Osteoblast (primary cell): ENCODE data around the gene COA8. TPM values are rescaled to one million over a fixed set of nuclear protein-coding genes. Genes with fewer than 3 reads are reported as not detected.

Experiments
- DNase-seq: peaks from one replicate; pipeline ENCODE4 v3.0.0; 2011; ENCODE audit warnings: low spot score, mixed read lengths; ENCODE audit not compliant: insufficient read length; ENCODE audit errors: missing footprints
- H2AFZ ChIP-seq: 2 replicates; pipeline ENCODE4 v1.6.0; 2011; ENCODE audit warnings: mild to moderate bottlenecking, low read length
- H3K27ac ChIP-seq: 2 replicates; pipeline ENCODE4 v1.5.1; 2011; ENCODE audit warnings: mild to moderate bottlenecking, low read depth, low read length, moderate library complexity
- H3K27me3 ChIP-seq: 2 replicates; pipeline ENCODE4 v1.6.0; 2012; ENCODE audit warnings: mild to moderate bottlenecking, control low read depth, inconsistent platforms, low read length, moderate library complexity; ENCODE audit not compliant: insufficient read depth
- H3K36me3 ChIP-seq: 2 replicates; pipeline ENCODE4 v1.5.1; 2011; ENCODE audit warnings: mild to moderate bottlenecking, low read length, control low read depth, moderate library complexity; ENCODE audit not compliant: insufficient read depth
- H3K4me1 ChIP-seq: 2 replicates; pipeline ENCODE4 v1.5.1; 2011; ENCODE audit warnings: mild to moderate bottlenecking, low read length, control low read depth, moderate library complexity; ENCODE audit not compliant: insufficient read depth
- H3K4me2 ChIP-seq: 2 replicates; pipeline ENCODE4 v1.6.0; 2011; ENCODE audit warnings: mild to moderate bottlenecking, low read length; ENCODE audit not compliant: insufficient read depth
- H3K4me3 ChIP-seq: fragments of 200-600 bp; sonication (generic); 3 replicates; pipeline ENCODE4 v1.5.1; 2012; ENCODE audit warnings: mild to moderate bottlenecking, low read length, inconsistent platforms; ENCODE audit not compliant: insufficient read depth
- H3K79me2 ChIP-seq: 2 replicates; pipeline ENCODE4 v1.6.0; 2012; ENCODE audit warnings: mild to moderate bottlenecking, low read length, control low read depth, inconsistent platforms; ENCODE audit not compliant: insufficient read depth
- H3K9me3 ChIP-seq: 2 replicates; pipeline ENCODE4 v1.5.1; 2011; ENCODE audit warnings: low read depth, low read length, control low read depth
- H4K20me1 ChIP-seq: 2 replicates; pipeline ENCODE4 v1.6.0; 2012; ENCODE audit warnings: mild to moderate bottlenecking, low read length, control low read depth; ENCODE audit not compliant: insufficient read depth
- total RNA-seq: library from RNA; depleted of rRNA; stranded (reverse); fragments of >200 nt; gene quantifications from 2 replicates; pipeline ENCODE4 v1.2.3, GENCODE V29; 2012
- TF ChIP-seq, protein P1 (sequence below): IDR thresholded peaks from 2 replicates; pipeline ENCODE4 v1.5.1; 2011; ENCODE audit warnings: mild to moderate bottlenecking, low read depth, low read length, moderate library complexity; ENCODE audit errors: extremely low read depth

COA8 gene
- total RNA-seq, 1 donor = 24.6 TPM

DNA sequence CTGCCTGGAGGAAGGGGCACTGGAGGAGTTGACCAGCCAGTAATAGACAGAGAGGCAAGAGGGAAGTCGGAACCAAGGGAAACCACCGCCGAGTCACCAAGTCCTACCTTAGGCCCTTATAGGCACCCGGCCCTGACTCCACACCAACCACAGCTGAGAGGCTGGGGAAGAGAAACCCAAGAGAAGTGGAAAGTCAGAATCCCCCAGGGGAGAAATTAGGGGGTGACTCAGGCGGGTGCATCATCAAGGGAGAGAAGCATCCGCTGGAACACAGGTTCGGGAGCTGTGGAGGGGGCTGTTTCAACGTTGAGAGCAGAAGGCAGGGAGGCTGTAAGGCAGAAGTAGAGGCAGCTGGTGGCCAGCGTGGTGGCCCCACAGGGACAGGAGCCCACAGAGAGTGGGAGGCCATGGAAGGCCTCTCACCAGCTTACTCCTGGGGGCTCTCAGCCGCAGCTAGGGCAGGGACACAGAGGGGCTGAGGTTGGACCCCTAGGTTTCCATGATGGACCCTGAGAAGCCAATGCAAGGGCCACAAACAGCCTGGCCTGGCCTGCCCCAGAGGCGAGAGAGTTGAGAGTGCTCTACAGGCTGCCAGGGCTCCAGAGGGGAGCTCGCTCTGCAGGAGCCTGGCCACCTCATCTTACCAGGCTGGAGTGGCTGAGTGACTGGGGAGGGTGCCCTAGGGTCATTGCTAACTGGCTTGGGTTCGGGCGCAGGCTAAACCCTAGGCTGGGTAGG lies 35.2 kb upstream of the COA8 start:
- Histone ChIP-seq H3K27ac (peak overlapping the region; percentile 82), H3K79me2 (peaks cover 39% of the 10 kb centered on the region), H3K4me1 (peaks cover 25% of the 10 kb centered on the region), H2AFZ (peak overlapping the region; percentile 10), H4K20me1 (peaks cover 23% of the 10 kb centered on the region), H3K4me3 (peak overlapping the region; percentile 92), H3K36me3 (peaks cover 4% of the 10 kb centered on the region), H3K9me3 (no peaks in the 10 kb centered on the region), H3K4me2 (peak overlapping the region; percentile 87), H3K27me3 (peaks cover 20% of the 10 kb centered on the region)
- TF ChIP-seq, protein P1, sequence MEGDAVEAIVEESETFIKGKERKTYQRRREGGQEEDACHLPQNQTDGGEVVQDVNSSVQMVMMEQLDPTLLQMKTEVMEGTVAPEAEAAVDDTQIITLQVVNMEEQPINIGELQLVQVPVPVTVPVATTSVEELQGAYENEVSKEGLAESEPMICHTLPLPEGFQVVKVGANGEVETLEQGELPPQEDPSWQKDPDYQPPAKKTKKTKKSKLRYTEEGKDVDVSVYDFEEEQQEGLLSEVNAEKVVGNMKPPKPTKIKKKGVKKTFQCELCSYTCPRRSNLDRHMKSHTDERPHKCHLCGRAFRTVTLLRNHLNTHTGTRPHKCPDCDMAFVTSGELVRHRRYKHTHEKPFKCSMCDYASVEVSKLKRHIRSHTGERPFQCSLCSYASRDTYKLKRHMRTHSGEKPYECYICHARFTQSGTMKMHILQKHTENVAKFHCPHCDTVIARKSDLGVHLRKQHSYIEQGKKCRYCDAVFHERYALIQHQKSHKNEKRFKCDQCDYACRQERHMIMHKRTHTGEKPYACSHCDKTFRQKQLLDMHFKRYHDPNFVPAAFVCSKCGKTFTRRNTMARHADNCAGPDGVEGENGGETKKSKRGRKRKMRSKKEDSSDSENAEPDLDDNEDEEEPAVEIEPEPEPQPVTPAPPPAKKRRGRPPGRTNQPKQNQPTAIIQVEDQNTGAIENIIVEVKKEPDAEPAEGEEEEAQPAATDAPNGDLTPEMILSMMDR = no peak
- peak; percentile 99 for DNase-seq

DNA sequence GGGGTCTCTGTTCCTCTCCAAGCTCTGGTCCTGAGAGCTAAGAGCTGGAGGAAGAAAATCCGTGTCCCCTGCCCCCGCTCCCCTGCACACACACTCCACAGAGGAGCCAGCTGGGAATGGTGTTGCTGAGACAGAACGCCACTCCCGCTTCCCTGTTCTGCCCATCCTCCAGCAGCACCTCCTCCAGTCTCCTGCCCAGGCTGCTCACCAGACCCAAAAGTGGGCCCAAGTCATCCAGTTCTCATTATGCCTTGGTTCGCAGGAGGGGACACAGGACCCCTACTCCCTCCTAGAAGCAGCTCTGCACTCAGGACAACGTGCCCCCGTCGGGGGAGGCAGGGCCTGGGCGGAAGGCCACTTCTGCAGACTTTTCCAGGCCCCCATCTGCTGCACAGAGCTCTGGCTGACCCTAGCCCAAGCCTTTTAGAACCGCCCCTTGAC lies 34.6 kb upstream of the COA8 start:
- Histone ChIP-seq H2AFZ (peak overlapping the region; percentile 70), H3K79me2 (peaks cover 40% of the 10 kb centered on the region), H3K4me2 (peak overlapping the region; percentile 87), H3K4me3 (peak overlapping the region; percentile 92), H3K27me3 (peaks cover 14% of the 10 kb centered on the region), H3K4me1 (peaks cover 25% of the 10 kb centered on the region), H3K9me3 (no peaks in the 10 kb centered on the region), H4K20me1 (peaks cover 23% of the 10 kb centered on the region), H3K27ac (peak overlapping the region; percentile 82), H3K36me3 (peaks cover 4% of the 10 kb centered on the region)
- TF ChIP-seq, protein P1 = no peak
- peak; percentile 95 for DNase-seq

DNA sequence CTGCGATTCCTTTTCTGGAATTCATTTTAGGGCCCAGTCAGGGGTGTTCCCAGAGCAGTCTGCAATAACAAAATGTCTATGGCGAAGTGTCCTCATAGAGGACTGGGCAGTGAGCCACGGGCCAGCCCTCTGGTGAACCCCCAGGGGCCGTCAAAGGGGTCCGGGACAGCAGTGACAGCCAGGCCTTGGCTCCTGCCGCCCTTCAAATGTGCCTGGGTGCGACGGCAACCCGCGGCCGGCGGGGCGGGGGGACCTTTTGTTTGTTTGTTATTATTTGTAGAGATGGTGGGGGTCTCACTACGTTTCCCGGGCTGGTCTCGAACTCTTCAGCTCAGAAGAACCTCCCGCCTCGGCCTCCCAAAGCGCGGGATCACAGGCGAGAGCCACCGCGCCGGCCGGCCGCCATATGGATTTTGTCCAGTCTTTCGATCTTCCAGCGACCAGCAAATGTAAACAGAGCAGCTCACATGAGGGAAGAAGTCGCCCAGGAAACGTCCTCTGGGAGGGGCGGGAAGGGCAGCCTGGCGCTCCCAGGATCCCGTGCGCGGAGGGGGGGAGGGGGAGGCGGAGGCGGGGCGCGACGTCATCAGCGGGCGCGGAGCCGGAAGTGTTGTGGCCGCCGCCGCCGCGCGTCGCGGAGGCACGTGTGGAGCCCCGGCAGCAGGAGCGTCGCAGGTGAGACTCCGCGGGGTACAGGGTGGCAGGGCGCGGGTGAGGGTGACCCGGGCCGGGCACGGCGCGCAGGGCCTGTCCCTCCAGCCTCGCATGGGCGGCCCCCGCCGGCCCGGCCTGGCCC lies 34.0 kb upstream of the COA8 start, which contains the start of gene TRMT61A:
Gene TRMT61A, plus strand, starts transcription at position 610 of the 796 bp plus-strand sequence. CDS start 783 bp downstream, outside the sequence.
- Histone ChIP-seq H3K27ac (peak within 1 kb of the TSS; percentile 82), H3K4me3 (peak within 1 kb of the TSS; percentile 92), H2AFZ (peak within 1 kb of the TSS; percentile 70), H3K36me3 (peaks cover 4% of the 10 kb centered on the region), H3K79me2 (peaks cover 40% of the 10 kb centered on the region), H3K9me3 (no peaks in the 10 kb centered on the region), H3K27me3 (peaks cover 8% of the 10 kb centered on the region), H3K4me2 (peak within 1 kb of the TSS; percentile 87), H3K4me1 (peaks cover 25% of the 10 kb centered on the region), H4K20me1 (peaks cover 23% of the 10 kb centered on the region)
- DNase-seq = peak; percentile 100
- TF ChIP-seq, protein P1 = no peak
